ENCODE results near the gene MAP3K10.

MAP3K10 gene

GRCh38 chr19:40249781-40250180 is 58.6 kb downstream of the MAP3K10 start:
- DNase-seq (ENCODE audit: low spot score) = no peak

GRCh38 chr19:40251244-40251643 is 60.0 kb downstream of the MAP3K10 start:
- no peak for DNase-seq (ENCODE audit: low spot score)

- no peak for DNase-seq (ENCODE audit: low spot score)
These were observed 60.8 kb downstream of the MAP3K10 start for GRCh38 chr19:40251991-40252390.

GRCh38 chr19:40252395-40252794 is 61.2 kb downstream of the MAP3K10 start:
- DNase-seq (ENCODE audit: low spot score) = no peak

- DNase-seq (ENCODE audit: low spot score) = no peak
These were observed 62.4 kb downstream of the MAP3K10 start for GRCh38 chr19:40253611-40254092.

- no peak for DNase-seq (ENCODE audit: low spot score)
These were observed 63.6 kb downstream of the MAP3K10 start for GRCh38 chr19:40254714-40255418.

GRCh38 chr19:40255619-40256166 is 64.5 kb downstream of the MAP3K10 start:
- DNase-seq (ENCODE audit: low spot score) = no peak

GRCh38 chr19:40256512-40256911 is 65.3 kb downstream of the MAP3K10 start:
- no peak for DNase-seq (ENCODE audit: low spot score)

GRCh38 chr19:40257096-40257517 is 65.9 kb downstream of the MAP3K10 start:
- DNase-seq (ENCODE audit: low spot score) = peak; percentile 93

GRCh38 chr19:40261631-40262030 is 70.4 kb downstream of the MAP3K10 start:
- no peak for DNase-seq (ENCODE audit: low spot score)

- DNase-seq (ENCODE audit: low spot score) = no peak
These were observed 71.2 kb downstream of the MAP3K10 start for GRCh38 chr19:40262422-40262821.

- DNase-seq (ENCODE audit: low spot score) = no peak
These were observed 72.5 kb downstream of the MAP3K10 start for GRCh38 chr19:40263440-40264313.

GRCh38 chr19:40264314-40265054 is 73.3 kb downstream of the MAP3K10 start:
- DNase-seq (ENCODE audit: low spot score) = no peak
